Duodenal mucosa (tissue), 2 donors: Measurements from ENCODE around the gene PAFAH2.

ENCODE experiments used
- H3K27ac ChIP-seq: one replicate; pipeline ENCODE4 v1.7.0; 2013; ENCODE audit warnings: low read depth, low read length
- H3K27me3 ChIP-seq, 2 donors: one replicate each; pipeline ENCODE4 v1.7.0; 2013; ENCODE audit warnings: low read length in 2 of 2, control low read depth in 1 of 2; ENCODE audit not compliant: insufficient read depth in 2 of 2, control insufficient read depth in 1 of 2
- H3K36me3 ChIP-seq, 2 donors: one replicate each; pipeline ENCODE4 v1.7.0; 2013; ENCODE audit warnings: low read length in 2 of 2, control low read depth in 1 of 2; ENCODE audit not compliant: insufficient read depth in 2 of 2, control insufficient read depth in 1 of 2
- H3K4me1 ChIP-seq, 2 donors: one replicate each; pipeline ENCODE4 v1.7.0; 2013; ENCODE audit warnings: low read length in 2 of 2, control low read depth in 1 of 2; ENCODE audit not compliant: insufficient read depth in 2 of 2, control insufficient read depth in 1 of 2
- H3K4me3 ChIP-seq, 2 donors: one replicate each; pipeline ENCODE4 v1.7.0; 2013; ENCODE audit warnings: low read length in 2 of 2, low read depth in 1 of 2
- H3K9ac ChIP-seq, 2 donors: one replicate each; pipeline ENCODE4 v1.7.0; 2013; ENCODE audit warnings: low read length in 2 of 2, low read depth in 1 of 2
- H3K9me3 ChIP-seq, 2 donors: one replicate each; pipeline ENCODE4 v1.7.0; 2013; ENCODE audit warnings: low read length in 2 of 2, control low read depth in 1 of 2; ENCODE audit not compliant: control insufficient read depth in 1 of 2

PAFAH2 gene

DNA sequence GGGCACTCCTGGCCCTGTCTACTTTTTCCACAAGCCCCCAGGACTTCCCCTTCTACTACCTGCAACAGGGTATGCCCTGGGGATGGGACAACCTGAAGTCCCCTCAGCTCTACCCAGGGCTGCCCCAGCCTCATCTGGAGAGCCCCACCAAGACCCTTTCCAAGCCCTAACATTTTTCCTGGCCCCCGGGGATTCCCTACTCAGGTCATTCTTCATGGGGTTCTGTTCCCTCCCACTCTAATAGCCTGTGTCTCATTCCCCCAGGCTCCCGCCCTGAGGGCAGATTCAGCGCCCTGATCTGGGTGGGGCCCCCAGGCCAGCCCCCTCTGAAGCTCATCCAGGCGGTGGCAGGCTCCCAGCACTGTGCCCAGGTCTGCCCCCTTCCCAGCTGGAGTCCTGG, 33.3 kb upstream of the PAFAH2 start:
- Histone ChIP-seq H3K4me1 (peaks cover 7 to 8% of the 10 kb centered on the region in 2 donors), H3K9me3 (no peaks in the 10 kb centered on the region), H3K36me3 (no peaks in the 10 kb centered on the region), H3K27ac (no peak overlapping the region), H3K27me3 (peaks cover 5 to 11% of the 10 kb centered on the region in 2 donors), H3K4me3 (no peak overlapping the region), H3K9ac (no peak overlapping the region)

GRCh38 chr1:26029864-26030481, 32.1 kb upstream of the PAFAH2 start:
- Histone ChIP-seq H3K4me3 (no peak overlapping the region), H3K36me3 (no peaks in the 10 kb centered on the region), H3K27ac (no peak overlapping the region), H3K9ac (no peak overlapping the region), H3K27me3 (peaks cover 5 to 11% of the 10 kb centered on the region in 2 donors), H3K9me3 (no peaks in the 10 kb centered on the region), H3K4me1 (peaks cover 4% of the 10 kb centered on the region in 2 donors)

DNA sequence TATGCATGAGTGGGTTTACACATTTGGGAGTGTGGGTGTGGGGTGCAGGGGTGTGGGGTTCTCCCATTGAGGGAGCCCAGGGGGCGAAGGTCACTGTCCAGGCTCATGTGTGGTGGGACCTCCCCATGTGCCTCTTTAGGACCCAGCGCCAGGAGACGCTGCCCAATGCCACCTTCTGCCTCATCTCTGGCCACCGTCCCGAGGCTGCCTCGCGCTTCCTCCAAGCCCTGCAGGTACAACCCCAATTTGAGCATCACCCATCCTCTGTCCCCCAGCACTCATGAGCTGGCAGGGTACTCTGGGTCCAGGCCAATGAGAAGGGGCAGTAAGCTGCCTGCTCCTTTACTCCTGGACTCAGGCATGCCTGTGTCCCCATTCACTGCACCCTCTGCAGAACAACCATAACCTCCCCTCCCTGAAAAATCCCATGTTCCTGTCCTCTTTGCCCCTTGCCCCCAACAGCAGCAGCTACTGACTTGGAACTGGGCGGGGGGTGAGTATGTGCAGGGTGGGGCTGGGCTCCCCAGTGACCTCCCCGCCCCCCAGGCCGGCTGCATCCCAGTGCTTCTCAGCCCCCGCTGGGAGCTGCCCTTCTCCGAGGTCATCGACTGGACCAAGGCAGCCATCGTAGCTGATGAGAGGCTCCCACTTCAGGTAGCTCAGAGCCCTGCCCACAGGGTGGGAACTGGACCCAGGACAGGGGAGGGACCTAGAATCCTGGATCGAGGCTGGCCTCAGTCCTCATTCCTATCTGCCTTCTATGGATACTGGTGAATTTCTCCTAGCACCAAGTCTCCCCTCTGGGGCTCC, 31.4 kb upstream of the PAFAH2 start:
- H3K27ac ChIP-seq = no peak overlapping the region
- peaks cover 5% of the 10 kb centered on the region in 2 donors for H3K27me3 ChIP-seq
- H3K4me3 ChIP-seq = no peak overlapping the region
- H3K9me3 ChIP-seq = no peaks in the 10 kb centered on the region
- H3K9ac ChIP-seq = no peak overlapping the region
- no peaks in the 10 kb centered on the region for H3K4me1 ChIP-seq
- no peaks in the 10 kb centered on the region for H3K36me3 ChIP-seq

- H3K36me3 ChIP-seq = no peaks in the 10 kb centered on the region
- H3K4me1 ChIP-seq = no peaks in the 10 kb centered on the region
- no peak overlapping the region for H3K9ac ChIP-seq
- no peak overlapping the region for H3K4me3 ChIP-seq
- no peaks in the 10 kb centered on the region for H3K9me3 ChIP-seq
- H3K27ac ChIP-seq = no peak overlapping the region
- peaks cover 0 to 5% of the 10 kb centered on the region in 2 donors for H3K27me3 ChIP-seq
These were observed 30.7 kb upstream of the PAFAH2 start for GRCh38 chr1:26028490-26028980.

DNA sequence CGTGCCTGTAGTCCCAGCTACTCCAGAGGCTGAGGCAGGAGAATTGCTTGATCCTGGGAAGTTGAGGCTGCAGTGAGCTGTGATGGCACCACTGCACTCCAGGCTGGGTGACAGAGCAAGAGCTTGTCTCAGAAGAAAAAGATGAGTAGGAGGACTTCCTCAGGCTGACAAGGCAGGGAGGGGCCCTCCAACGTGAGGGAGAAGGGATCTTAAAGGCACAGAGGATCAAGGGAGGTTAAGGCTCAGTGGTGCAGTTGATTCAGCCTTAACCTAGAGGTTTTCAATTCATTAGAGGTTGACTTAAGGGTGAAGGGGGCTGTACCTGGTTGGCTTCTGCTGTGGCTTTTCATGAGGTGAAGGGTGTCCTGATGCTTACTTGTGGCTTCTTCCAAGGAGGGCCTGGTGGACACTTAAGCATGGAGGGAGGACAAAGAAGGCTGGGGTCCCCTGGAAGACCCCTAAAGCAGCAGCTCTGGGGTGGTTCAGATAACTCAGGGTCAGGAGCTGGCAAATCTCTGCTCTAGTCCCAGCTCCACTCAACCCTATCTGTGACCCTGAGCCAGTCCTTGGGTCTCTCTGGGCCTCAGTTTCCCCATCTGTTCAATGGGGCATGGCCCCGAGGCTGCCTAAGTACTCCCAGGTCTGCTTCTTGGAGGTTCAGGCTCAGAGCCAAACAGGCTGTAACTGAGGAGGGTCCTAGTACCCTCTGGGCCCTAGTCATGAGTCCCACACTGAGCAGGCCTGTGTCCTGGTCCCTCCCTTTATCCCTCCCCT, 30.0 kb upstream of the PAFAH2 start:
- no peaks in the 10 kb centered on the region for H3K4me1 ChIP-seq
- H3K9me3 ChIP-seq = no peaks in the 10 kb centered on the region
- H3K4me3 ChIP-seq = no peak overlapping the region
- H3K9ac ChIP-seq = no peak overlapping the region
- H3K27ac ChIP-seq = no peak overlapping the region
- H3K27me3 ChIP-seq = peaks cover 0 to under 1% of the 10 kb centered on the region in 2 donors
- no peaks in the 10 kb centered on the region for H3K36me3 ChIP-seq

DNA sequence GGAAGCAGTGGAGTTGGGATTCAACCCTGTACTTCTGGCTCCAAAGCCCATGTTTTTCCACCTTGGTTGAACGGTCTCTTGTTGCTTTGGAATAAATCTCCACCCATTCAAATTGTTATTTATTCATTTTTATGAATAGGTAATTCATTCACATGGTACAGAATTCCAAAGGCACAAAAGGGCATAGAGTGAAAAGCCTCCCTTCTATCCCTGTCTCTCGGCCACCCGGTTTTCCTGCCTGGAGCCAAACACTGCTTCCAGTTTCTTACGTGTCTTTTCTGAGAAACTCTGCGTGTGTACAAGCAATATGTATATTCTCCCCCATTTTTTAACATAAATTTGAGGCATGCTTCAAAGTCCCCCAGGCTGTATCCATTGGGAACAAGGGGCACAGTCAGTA, 27.7 kb upstream of the PAFAH2 start:
- Histone ChIP-seq H3K9me3 (no peaks in the 10 kb centered on the region), H3K4me3 (no peak overlapping the region), H3K4me1 (no peaks in the 10 kb centered on the region), H3K27me3 (no peaks in the 10 kb centered on the region), H3K9ac (no peak overlapping the region), H3K27ac (no peak overlapping the region), H3K36me3 (no peaks in the 10 kb centered on the region)

DNA sequence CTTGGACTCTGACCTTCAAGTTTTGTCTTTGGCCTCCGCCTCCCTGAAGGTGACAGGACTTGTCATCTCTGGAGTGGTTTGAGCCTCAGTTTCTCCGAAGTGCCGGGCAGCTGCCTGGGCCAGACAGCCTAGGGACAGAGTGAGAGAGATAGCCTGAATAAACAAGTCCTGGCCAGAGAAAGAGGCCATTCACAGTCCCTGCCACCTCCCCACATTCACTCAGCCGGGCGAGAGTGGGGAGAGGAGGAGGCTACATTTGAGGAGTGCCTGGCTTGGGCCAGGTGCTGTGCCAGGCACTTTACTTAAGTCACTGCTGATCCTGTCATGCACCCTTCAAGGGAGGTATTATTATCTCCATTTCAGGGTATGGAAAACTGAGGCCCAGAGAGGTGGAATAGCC, 27.2 kb upstream of the PAFAH2 start:
- Histone ChIP-seq H3K27me3 (no peaks in the 10 kb centered on the region), H3K27ac (no peak overlapping the region), H3K9ac (no peak overlapping the region), H3K36me3 (no peaks in the 10 kb centered on the region), H3K9me3 (no peaks in the 10 kb centered on the region), H3K4me1 (no peaks in the 10 kb centered on the region), H3K4me3 (no peak overlapping the region)

DNA sequence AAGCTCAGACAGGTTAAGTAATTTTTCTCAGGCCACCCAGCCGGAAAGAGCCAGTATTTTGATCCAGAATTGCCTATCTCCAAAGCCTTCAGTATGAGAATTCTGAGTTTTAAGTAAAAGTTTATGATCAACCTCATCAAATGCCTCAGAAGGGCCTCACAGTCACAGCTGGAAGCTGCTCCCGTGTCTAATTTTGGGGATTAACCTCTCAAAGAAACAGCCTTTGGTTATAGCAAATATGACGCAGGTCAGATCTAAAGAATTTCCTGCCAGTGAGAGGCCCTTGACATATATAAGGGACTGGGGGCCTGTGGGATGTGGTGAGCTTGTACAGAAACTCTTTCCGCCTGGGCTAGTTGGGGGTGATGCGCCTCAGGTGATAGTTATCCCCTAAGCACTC, 26.0 kb upstream of the PAFAH2 start:
- H3K36me3 ChIP-seq = no peaks in the 10 kb centered on the region
- no peaks in the 10 kb centered on the region for H3K9me3 ChIP-seq
- H3K27me3 ChIP-seq = no peaks in the 10 kb centered on the region
- H3K9ac ChIP-seq = no peak overlapping the region
- no peak overlapping the region for H3K4me3 ChIP-seq
- no peaks in the 10 kb centered on the region for H3K4me1 ChIP-seq
- H3K27ac ChIP-seq = no peak overlapping the region

- H3K4me3 ChIP-seq = no peak overlapping the region
- no peaks in the 10 kb centered on the region for H3K36me3 ChIP-seq
These were observed 25.1 kb upstream of the PAFAH2 start for GRCh38 chr1:26023009-26023408.

GRCh38 chr1:26022404-26022779, 24.5 kb upstream of the PAFAH2 start:
- Histone ChIP-seq H3K4me3 (no peak overlapping the region), H3K4me1 (no peaks in the 10 kb centered on the region), H3K27ac (no peak overlapping the region)

More at GRCh38 chr1:26023009-26023408, 25.1 kb upstream of the PAFAH2 start:
- no peaks in the 10 kb centered on the region for H3K4me1 ChIP-seq
- H3K27ac ChIP-seq = no peak overlapping the region
- no peaks in the 10 kb centered on the region for H3K27me3 ChIP-seq
- no peak overlapping the region for H3K9ac ChIP-seq
- H3K9me3 ChIP-seq = no peaks in the 10 kb centered on the region

More at GRCh38 chr1:26022404-26022779, 24.5 kb upstream of the PAFAH2 start:
- H3K9me3 ChIP-seq = no peaks in the 10 kb centered on the region
- no peaks in the 10 kb centered on the region for H3K36me3 ChIP-seq
- H3K27me3 ChIP-seq = no peaks in the 10 kb centered on the region
- no peak overlapping the region for H3K9ac ChIP-seq
